ENCODE results near the gene ZNF438. TPM values are rescaled to one million over a fixed set of nuclear protein-coding genes. Genes with fewer than 3 reads are reported as not detected.
"Not testable (repeated sequence)": the region's sequence is repeated elsewhere in the genome, so short reads cannot be mapped to it uniquely, and the experiment has no call there.

ZNF438 gene
- total RNA-seq, 1 donor from 2014 or later, result 6.9 TPM

DNA sequence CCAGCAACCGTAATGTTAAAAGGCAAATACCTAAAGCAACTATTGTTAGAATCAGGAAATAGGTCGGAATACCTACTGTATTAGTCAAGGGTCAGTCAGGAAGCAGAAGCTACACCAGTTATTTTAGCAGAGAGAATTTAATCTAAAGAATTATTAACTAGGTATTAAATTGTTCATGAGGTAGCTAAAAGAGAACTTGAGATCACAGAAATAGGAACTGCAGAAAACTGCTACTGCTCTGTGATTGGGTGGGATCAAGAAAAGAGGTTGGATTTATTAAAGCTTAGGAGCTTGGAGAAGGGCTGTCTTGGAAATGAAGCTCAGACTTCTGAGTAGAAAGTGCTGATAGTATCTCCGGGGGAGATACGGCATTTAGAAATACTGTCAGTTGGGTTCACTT is 20.0 kb upstream of the ZNF438 start:
- DNase-seq (ENCODE audit: extremely low read depth, low read depth, low spot score), result no peak

DNA sequence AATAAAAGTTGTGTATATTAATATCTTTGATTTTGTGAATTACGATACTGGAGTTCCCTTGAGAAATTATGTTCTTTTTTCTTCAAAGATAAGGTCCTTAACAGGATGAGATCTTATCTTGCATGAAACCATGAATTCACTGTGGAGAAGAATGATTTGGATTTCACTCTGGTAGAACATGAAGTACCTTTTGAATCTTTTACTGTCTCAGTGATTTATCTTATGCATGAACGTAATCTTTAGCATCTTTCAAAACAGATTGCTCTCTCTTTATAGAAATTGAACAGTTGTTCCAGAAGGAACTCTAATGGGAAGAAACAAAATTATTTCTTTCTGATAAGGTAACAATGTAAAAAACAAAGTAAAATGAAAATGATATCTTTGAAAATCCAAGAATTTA is 11.0 kb upstream of the ZNF438 start:
- DNase-seq (ENCODE audit: extremely low read depth, low read depth, low spot score), result no peak

- DNase-seq (ENCODE audit: extremely low read depth, low read depth, low spot score), result no peak
Observed at GRCh38 chr10:31041011-31041410, 9.3 kb upstream of the ZNF438 start.

- DNase-seq (ENCODE audit: extremely low read depth, low read depth, low spot score), result not testable (repeated sequence)
Observed at GRCh38 chr10:31039006-31039405, 7.3 kb upstream of the ZNF438 start.

GRCh38 chr10:31037749-31038148 is 6.1 kb upstream of the ZNF438 start:
- DNase-seq (ENCODE audit: extremely low read depth, low read depth, low spot score), result no peak

GRCh38 chr10:31036209-31036608 is 4.5 kb upstream of the ZNF438 start:
- DNase-seq (ENCODE audit: extremely low read depth, low read depth, low spot score), result no peak

DNA sequence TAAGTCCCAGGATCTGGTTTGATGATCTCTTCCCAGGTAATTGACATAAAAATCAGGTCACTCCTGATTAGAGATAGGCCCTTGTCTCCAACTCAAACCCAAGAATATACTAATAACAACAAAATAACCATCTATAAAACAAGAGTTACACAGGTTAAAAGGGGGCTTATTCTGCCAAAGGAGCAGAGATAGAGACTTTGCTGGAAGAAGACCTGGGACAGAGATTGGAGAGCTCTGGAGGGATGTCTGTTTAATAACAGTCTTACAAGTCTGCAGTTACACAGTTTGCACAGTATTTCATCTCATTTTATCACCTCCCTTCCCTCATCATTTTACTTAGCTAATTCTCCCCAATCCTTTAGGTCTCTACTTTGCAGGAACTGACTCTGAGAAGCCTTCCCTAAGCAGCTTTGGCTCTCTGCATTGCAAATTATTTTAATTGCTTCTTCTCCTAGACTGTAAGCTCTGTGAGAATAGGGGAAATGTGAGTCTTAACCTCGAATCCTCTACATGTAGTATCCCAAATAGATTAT is 3.7 kb upstream of the ZNF438 start:
- DNase-seq (ENCODE audit: extremely low read depth, low read depth, low spot score), result no peak

DNA sequence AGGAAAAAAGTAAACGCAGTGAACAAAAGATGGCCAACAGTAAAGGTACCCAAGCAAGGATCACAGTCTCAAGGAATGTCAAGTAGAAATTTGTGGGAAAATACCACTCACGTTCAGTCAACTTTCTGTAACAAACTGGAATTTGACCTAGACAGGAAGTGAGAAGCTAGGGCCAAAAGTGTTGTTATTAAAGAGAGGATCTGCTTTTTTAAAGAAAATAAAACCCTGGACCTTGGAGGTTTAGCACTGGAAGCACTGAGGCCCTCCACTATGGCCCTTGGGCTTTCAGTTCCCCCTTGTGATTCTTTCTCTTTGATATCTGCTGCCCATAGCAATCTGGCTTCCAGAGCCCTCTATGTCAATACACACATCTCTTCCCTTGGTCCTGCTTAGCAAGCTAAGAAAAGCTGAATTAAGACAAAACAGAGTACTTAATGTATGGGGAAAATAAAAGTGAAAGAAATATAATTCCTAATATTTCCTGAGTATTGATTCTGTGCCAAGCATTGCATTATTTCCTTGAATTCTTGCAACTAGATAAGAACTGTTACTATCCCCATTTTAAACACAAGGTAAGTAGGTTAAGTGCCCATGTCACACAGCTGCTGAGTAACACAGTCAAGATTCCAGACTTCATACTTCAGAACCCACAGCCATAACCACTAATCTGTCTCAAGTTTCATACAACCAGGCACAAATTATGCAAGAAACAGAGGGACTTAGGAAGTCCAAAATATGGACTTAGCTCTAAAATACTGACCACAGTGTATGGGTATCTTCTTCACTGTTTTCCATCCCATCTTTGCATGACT is 2.6 kb upstream of the ZNF438 start:
- no peak for DNase-seq (ENCODE audit: extremely low read depth, low read depth, low spot score)

GRCh38 chr10:31033147-31033546 is 1.5 kb upstream of the ZNF438 start:
- no peak for DNase-seq (ENCODE audit: extremely low read depth, low read depth, low spot score)

GRCh38 chr10:31032258-31033132 is 830 bp upstream of the ZNF438 start:
- DNase-seq (ENCODE audit: extremely low read depth, low read depth, low spot score), result no peak

DNA sequence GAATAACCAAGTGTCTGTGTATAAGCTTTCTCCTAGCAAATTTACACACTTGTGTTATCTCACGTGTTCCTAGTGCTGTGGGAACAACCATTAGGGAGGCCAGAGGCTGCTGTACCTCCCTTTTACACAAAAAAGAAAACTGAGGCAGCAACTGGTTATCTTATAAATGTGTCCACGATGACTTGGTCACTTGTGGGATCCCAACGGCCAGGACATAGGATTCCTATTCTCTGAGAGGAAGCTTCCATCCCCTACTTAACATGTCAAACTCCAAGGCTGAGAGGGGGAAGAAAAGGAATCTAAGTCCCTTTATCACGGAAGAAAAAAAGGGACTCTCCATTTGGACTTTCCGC is 484 bp downstream of the ZNF438 start:
- no peak for DNase-seq (ENCODE audit: extremely low read depth, low read depth, low spot score)

DNA sequence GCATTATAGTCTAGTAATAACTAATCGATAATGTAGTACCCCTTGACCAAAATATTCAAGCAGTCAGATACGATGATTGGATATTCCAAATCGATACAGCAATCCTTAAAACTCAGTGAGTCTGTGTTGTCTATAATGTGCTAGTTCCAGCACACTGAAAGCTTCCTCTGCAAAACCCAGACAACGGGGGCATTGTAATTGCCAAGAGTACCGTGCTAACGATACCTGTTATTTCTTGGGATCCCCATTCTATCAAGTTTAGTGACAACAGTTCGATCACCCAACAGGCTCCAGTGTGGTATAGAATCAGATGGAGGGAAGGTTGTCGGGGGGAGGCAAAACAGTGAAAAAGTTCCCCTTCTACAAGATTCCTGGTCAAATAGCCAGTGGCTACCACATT is 865 bp downstream of the ZNF438 start:
- DNase-seq (ENCODE audit: extremely low read depth, low read depth, low spot score), result no peak

- no peak for DNase-seq (ENCODE audit: extremely low read depth, low read depth, low spot score)
Observed at GRCh38 chr10:31030260-31030659, 1.4 kb downstream of the ZNF438 start.

DNA sequence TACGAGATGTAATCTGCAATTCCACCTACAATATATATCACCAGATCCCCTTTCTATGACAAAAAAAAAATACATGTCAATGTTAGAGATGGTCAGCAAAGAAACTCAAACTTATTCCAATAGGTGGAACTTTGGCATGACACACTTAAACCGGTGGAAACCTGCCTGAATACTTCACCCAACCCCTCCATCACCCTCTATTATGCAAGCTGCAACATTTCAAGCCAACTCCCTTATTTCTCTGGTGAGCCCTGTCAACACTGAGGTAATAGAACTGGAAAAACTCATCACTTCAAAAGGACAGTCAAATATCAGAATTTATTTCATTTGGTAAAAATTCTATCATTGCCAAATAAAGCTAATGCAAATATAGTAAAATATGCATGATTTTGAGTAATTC is 3.6 kb downstream of the ZNF438 start:
- no peak for DNase-seq (ENCODE audit: extremely low read depth, low read depth, low spot score)

GRCh38 chr10:31026279-31026678 is 5.4 kb downstream of the ZNF438 start:
- not testable (repeated sequence) for DNase-seq (ENCODE audit: extremely low read depth, low read depth, low spot score)

DNA sequence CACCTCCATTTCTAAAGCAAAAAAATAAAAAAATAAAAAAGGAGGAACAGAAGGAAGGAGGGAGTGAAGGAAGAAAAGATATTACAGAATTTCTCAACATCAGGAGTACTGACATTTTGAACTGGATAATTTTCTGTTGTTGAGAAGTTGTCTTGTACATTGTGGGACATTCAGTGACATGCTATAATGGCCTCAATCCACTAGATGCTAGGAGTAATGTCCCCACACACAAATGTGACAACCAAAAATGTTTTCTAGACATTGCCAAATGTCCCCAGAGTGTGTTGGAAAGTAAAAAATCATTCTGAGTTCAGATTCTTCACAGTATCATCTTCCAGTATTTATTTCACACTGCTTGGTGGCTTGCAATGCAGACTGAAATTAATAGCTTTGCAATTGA is 6.5 kb downstream of the ZNF438 start:
- no peak for DNase-seq (ENCODE audit: extremely low read depth, low read depth, low spot score)

- no peak for DNase-seq (ENCODE audit: extremely low read depth, low read depth, low spot score)
Observed at GRCh38 chr10:31023558-31023957, 8.1 kb downstream of the ZNF438 start.

- no peak for DNase-seq (ENCODE audit: extremely low read depth, low read depth, low spot score)
Observed at GRCh38 chr10:31020209-31020608, 11.5 kb downstream of the ZNF438 start.

DNA sequence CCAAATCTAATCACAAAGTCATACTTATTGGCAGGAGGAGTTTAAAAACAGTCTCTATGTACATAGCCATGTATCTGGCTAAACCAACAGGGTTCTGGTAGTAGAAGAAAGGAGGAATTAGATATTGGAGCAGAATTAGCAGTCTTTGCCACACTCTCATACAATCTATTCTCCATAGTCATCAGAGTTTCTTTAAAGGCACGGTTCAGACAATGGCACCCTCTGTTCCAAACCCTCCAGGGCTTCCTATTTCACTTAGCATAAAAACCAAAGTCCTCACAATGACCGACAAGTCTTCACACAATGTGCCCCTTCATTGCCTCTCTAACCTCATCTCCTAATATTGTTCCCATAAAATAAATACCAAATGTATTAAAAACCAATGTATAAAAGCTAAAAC is 12.7 kb downstream of the ZNF438 start:
- DNase-seq (ENCODE audit: extremely low read depth, low read depth, low spot score), result no peak

DNA sequence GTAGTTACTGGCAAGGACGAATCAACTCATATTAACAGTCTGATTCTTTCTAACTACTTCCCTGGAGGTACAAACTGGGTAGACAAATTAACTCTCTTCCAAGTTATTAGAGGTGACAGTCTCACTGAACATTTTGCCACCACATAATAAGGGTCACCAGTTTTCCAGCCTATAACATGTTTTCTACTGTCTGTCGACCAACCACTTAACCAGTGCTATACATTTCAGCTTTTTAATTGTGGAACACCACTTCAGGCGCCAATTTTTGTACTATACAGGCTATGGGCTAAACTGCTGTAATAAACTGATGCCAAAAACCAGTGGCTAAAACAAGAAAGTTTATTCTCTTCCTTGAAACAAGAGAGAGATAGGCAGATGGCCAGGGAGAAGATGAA is 13.3 kb downstream of the ZNF438 start:
- no peak for DNase-seq (ENCODE audit: extremely low read depth, low read depth, low spot score)

- DNase-seq (ENCODE audit: extremely low read depth, low read depth, low spot score), result no peak
Observed at GRCh38 chr10:31017534-31018355, 13.9 kb downstream of the ZNF438 start.

All from glomerular endothelial cell (primary cell).